HepG2 (cell line): ENCODE measurements around the gene RECQL5. TPM values are rescaled to one million over a fixed set of nuclear protein-coding genes. Genes with fewer than 3 reads are reported as not detected.

Experiments used
- BRCA1 ChIP-seq: sonication (generic); formaldehyde crosslinking; IDR thresholded peaks from 2 replicates; pipeline ENCODE4 v1.4.0; 2020; ENCODE audit warnings: missing genetic modification reagents
- HBP1 ChIP-seq: IDR thresholded peaks from 2 replicates; pipeline ENCODE4 v1.6.1; 2016; ENCODE audit warnings: low read depth, control low read depth
- HINFP ChIP-seq: sonication (generic); formaldehyde crosslinking; IDR thresholded peaks from 2 replicates; pipeline ENCODE4 v1.4.0; 2020; ENCODE audit warnings: low read depth, mild to moderate bottlenecking, missing genetic modification reagents
- HOXA3 ChIP-seq: sonication (generic); formaldehyde crosslinking; IDR thresholded peaks from 2 replicates; pipeline ENCODE4 v1.5.0; 2020; ENCODE audit warnings: missing genetic modification reagents
- MXD1 ChIP-seq: sonication (generic); formaldehyde crosslinking; IDR thresholded peaks from 2 replicates; pipeline ENCODE4 v1.4.0; 2020; ENCODE audit warnings: mild to moderate bottlenecking, missing genetic modification reagents
- MZF1 ChIP-seq: sonication (generic); formaldehyde crosslinking; IDR thresholded peaks from 2 replicates; pipeline ENCODE4 v1.8.1; 2023; ENCODE audit warnings: mild to moderate bottlenecking, missing genetic modification reagents, borderline replicate concordance
- NFKBIZ ChIP-seq: IDR thresholded peaks from 2 replicates; pipeline ENCODE4 v1.6.1; 2018; ENCODE audit warnings: missing genetic modification reagents, missing compliant biosample characterization
- ONECUT2 ChIP-seq: sonication (generic); formaldehyde crosslinking; IDR thresholded peaks from 2 replicates; pipeline ENCODE4 v1.4.0; 2020; ENCODE audit warnings: missing genetic modification reagents
- PHF21A ChIP-seq: sonication (generic); formaldehyde crosslinking; IDR thresholded peaks from 2 replicates; pipeline ENCODE4 v1.5.0; 2020; ENCODE audit warnings: mild to moderate bottlenecking, missing genetic modification reagents
- PITX1 ChIP-seq: sonication (generic); formaldehyde crosslinking; IDR thresholded peaks from 2 replicates; pipeline ENCODE4 v1.5.1; 2020; ENCODE audit warnings: mild to moderate bottlenecking, missing genetic modification reagents
- PRPF4 ChIP-seq: fragments of 200-400 bp; formaldehyde crosslinking; IDR thresholded peaks from 2 replicates; pipeline ENCODE4 v1.6.1; 2016; ENCODE audit warnings: low read length, low read depth; ENCODE audit not compliant: poor library complexity, severe bottlenecking
- RAD51 ChIP-seq: fragments of 450-650 bp; IDR thresholded peaks from 2 replicates; pipeline ENCODE4 v1.6.1; 2016; ENCODE audit warnings: borderline replicate concordance
- RARG ChIP-seq: sonication (generic); formaldehyde crosslinking; IDR thresholded peaks from 2 replicates; pipeline ENCODE4 v1.4.0; 2020; ENCODE audit warnings: low read depth, mild to moderate bottlenecking, missing genetic modification reagents
- REL ChIP-seq: sonication (generic); formaldehyde crosslinking; conservative IDR thresholded peaks from 2 replicates; pipeline ENCODE4 v1.8.0; 2022; ENCODE audit warnings: mild to moderate bottlenecking, missing genetic modification reagents, moderate library complexity
- SAFB2 ChIP-seq: sonication (generic); formaldehyde crosslinking; IDR thresholded peaks from 2 replicates; pipeline ENCODE4 v1.5.1; 2020; ENCODE audit warnings: missing genetic modification reagents, low read depth, mild to moderate bottlenecking, borderline replicate concordance
- TAF1 ChIP-seq: sonication (generic); formaldehyde crosslinking; IDR thresholded peaks from 2 replicates; pipeline ENCODE4 v1.4.0; 2020; ENCODE audit warnings: missing genetic modification reagents
- TBX2 ChIP-seq: sonication (generic); formaldehyde crosslinking; IDR thresholded peaks from 2 replicates; pipeline ENCODE4 v1.5.0; 2020; ENCODE audit warnings: missing genetic modification reagents, mild to moderate bottlenecking, borderline replicate concordance
- ZBTB10 ChIP-seq: sonication (generic); formaldehyde crosslinking; IDR thresholded peaks from 2 replicates; pipeline ENCODE4 v1.4.0; 2020; ENCODE audit warnings: missing genetic modification reagents, borderline replicate concordance
- ZBTB38 ChIP-seq: sonication (generic); formaldehyde crosslinking; IDR thresholded peaks from 2 replicates; pipeline ENCODE4 v1.5.1; 2020; ENCODE audit warnings: mild to moderate bottlenecking, missing genetic modification reagents
- ZNF207 ChIP-seq: fragments of 450-650 bp; IDR thresholded peaks from 2 replicates; pipeline ENCODE4 v1.6.1; 2016; ENCODE audit warnings: antibody characterized with exemption, borderline replicate concordance
- ZNF333 ChIP-seq: sonication (generic); formaldehyde crosslinking; IDR thresholded peaks from 2 replicates; pipeline ENCODE4 v1.4.0; 2020; ENCODE audit warnings: mild to moderate bottlenecking, missing genetic modification reagents, borderline replicate concordance
- ZNF362 ChIP-seq: sonication (generic); formaldehyde crosslinking; IDR thresholded peaks from 2 replicates; pipeline ENCODE4 v1.4.0; 2020; ENCODE audit warnings: missing genetic modification reagents, mild to moderate bottlenecking, borderline replicate concordance
- ZNF441 ChIP-seq: sonication (generic); formaldehyde crosslinking; IDR thresholded peaks from 2 replicates; pipeline ENCODE4 v1.7.0; 2021; ENCODE audit warnings: missing genetic modification reagents, borderline replicate concordance
- ZNF768 ChIP-seq: sonication (generic); formaldehyde crosslinking; IDR thresholded peaks from 2 replicates; pipeline ENCODE4 v1.4.0; 2020; ENCODE audit warnings: missing genetic modification reagents
- polyA plus RNA-seq, 8 experiments: library from polyadenylated mRNA; depleted of rRNA in 3 of 8; stranded (reverse) in 7 of 8; unstranded in 1 of 8; fragments of >200 nt; fragmentation: Illumina TruSeq in 4 of 8; extraction: Trizol in 4 of 8; gene quantifications; 2 replicates each; pipeline versions ENCODE4 v1.2.1 to v1.2.3, GENCODE V29; 2011 to 2016; ENCODE audit warnings: low read depth in 4 of 8, missing spikeins in 1 of 8, mixed read lengths in 1 of 8; ENCODE audit not compliant: insufficient read depth in 1 of 8
- total RNA-seq, 5 experiments: library from RNA; depleted of rRNA; stranded (reverse); fragments of >200 nt; fragmentation: Illumina TruSeq; extraction: Trizol; gene quantifications; 2 replicates each; pipeline ENCODE4 v1.2.3, GENCODE V29; 2016; ENCODE audit warnings: low read depth in 1 of 5

The RECQL5 gene
- total and polyA plus RNA-seq, 2 of the 13 experiments (the other 11 are each of a cell fraction or from before 2014, with no cell fraction given) = 27.7 to 32.0 TPM

- TF ChIP-seq MXD1 (CRISPR knock-in tag) = 0 out of 2 replicates have a peak, but pooled peaks have one; percentile 6
- no peak for TF ChIP-seq PRPF4
- no peak for TF ChIP-seq ZBTB10 (CRISPR knock-in tag)
- no peak for TF ChIP-seq TAF1 (CRISPR knock-in tag)
- no peak for TF ChIP-seq ZNF333
- TF ChIP-seq ZNF441 = no peak
- peak; percentile 66 for TF ChIP-seq ZBTB38 (CRISPR knock-in tag)
- TF ChIP-seq BRCA1 (CRISPR knock-in tag) = no peak
- TF ChIP-seq RARG = no peak
- TF ChIP-seq NFKBIZ (CRISPR knock-in tag) = no peak
- no peak for TF ChIP-seq SAFB2 (CRISPR knock-in tag)
- no peak for TF ChIP-seq MZF1
- TF ChIP-seq ZNF362 = no peak
- no peak for TF ChIP-seq ZNF207
- no peak for TF ChIP-seq HBP1
- no peak for TF ChIP-seq RAD51
- no peak for TF ChIP-seq ZNF768 (CRISPR knock-in tag)
- TF ChIP-seq HINFP (CRISPR knock-in tag) = no peak
- peak; percentile 51; the same call in 1 of the 2 replicates for TF ChIP-seq PITX1 (CRISPR knock-in tag)
- TF ChIP-seq TBX2 (CRISPR knock-in tag) = no peak
- no peak for TF ChIP-seq PHF21A (CRISPR knock-in tag)
- peak; percentile 43; the same call in 1 of the 2 replicates for TF ChIP-seq HOXA3 (CRISPR knock-in tag)
- TF ChIP-seq REL (CRISPR knock-in tag) = no peak
- no peak for TF ChIP-seq ONECUT2 (CRISPR knock-in tag)
Measured at GRCh38 chr17:75615301-75615700, 51.7 kb downstream of the RECQL5 start (continued).
